Glutamatergic neuron (in vitro differentiated cells): ENCODE data around the gene IGFLR1. TPM values are rescaled to one million over a fixed set of nuclear protein-coding genes. Genes with fewer than 3 reads are reported as not detected.

Experiments
- DNase-seq: peaks from one replicate; pipeline ENCODE4 v3.0.0; 2022
- H3K27ac Mint-ChIP-seq: one replicate; pipeline ENCODE4 v1.8.0; 2020; ENCODE audit warnings: mild to moderate bottlenecking, mixed read lengths, inconsistent platforms; ENCODE audit not compliant: unreplicated experiment
- H3K27me3 Mint-ChIP-seq: one replicate; pipeline ENCODE4 v1.8.0; 2020; ENCODE audit warnings: mild to moderate bottlenecking, moderate library complexity, mixed read lengths, inconsistent platforms; ENCODE audit not compliant: unreplicated experiment
- H3K36me3 Mint-ChIP-seq: one replicate; pipeline ENCODE4 v1.8.0; 2020; ENCODE audit warnings: mild to moderate bottlenecking, mixed read lengths, inconsistent platforms; ENCODE audit not compliant: unreplicated experiment
- H3K4me1 Mint-ChIP-seq: one replicate; pipeline ENCODE4 v1.8.0; 2020; ENCODE audit warnings: mild to moderate bottlenecking, low read depth, mixed read lengths, inconsistent platforms; ENCODE audit not compliant: unreplicated experiment
- H3K4me3 Mint-ChIP-seq: one replicate; pipeline ENCODE4 v1.8.0; 2020; ENCODE audit warnings: mild to moderate bottlenecking, mixed read lengths, inconsistent platforms; ENCODE audit not compliant: unreplicated experiment
- H3K9me3 Mint-ChIP-seq: one replicate; pipeline ENCODE4 v1.8.0; 2020; ENCODE audit warnings: mild to moderate bottlenecking, moderate library complexity, mixed read lengths, inconsistent platforms; ENCODE audit not compliant: unreplicated experiment
- CTCF ChIP-seq: fragments of 200-600 bp; sonication (generic); IDR thresholded peaks from one replicate; pipeline ENCODE4 v1.5.0; 2021; ENCODE audit not compliant: partially characterized antibody, unreplicated experiment
- total RNA-seq: library from RNA; stranded (reverse); fragmentation: NEBNext Ultra II Directional; extraction: Animal tissue kit (Norgen Biotek cat#: 25700); gene quantifications from one replicate; pipeline ENCODE4 v1.2.1, GENCODE V29; 2021; ENCODE audit not compliant: unreplicated experiment

IGFLR1 gene
- total RNA-seq, 1 donor from 2014 or later, result 4.7 TPM

GRCh38 chr19:35729763-35730162 is 12.5 kb downstream of the IGFLR1 start:
- H3K27ac Mint-ChIP-seq, result no peak overlapping the region
- H3K4me3 Mint-ChIP-seq, result no peak overlapping the region
- peaks cover 10% of the 10 kb centered on the region for H3K27me3 Mint-ChIP-seq
- TF ChIP-seq CTCF, result no peak
- H3K4me1 Mint-ChIP-seq, result no peaks in the 10 kb centered on the region
- no peak for DNase-seq
- H3K36me3 Mint-ChIP-seq, result no peaks in the 10 kb centered on the region
- peaks cover 3% of the 10 kb centered on the region for H3K9me3 Mint-ChIP-seq

DNA sequence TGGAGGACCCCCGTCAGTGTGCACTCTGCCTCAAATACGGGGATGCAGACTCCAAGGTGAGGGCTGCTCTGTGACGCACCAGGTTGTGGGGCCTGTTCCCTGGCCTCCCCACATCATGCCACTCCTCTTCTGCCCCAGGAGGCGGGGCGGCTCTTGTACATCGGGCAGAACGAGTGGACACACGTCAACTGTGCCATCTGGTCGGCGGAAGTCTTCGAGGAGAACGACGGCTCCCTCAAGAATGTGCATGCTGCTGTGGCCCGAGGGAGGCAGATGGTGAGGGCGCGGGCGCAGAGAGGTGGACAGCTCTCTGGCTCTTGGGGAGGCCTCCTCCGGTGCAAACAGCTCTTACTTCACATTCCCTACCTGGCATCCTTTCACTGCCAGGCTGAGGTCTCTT is 13.2 kb downstream of the IGFLR1 start:
- peaks cover 4% of the 10 kb centered on the region for H3K9me3 Mint-ChIP-seq
- DNase-seq, result no peak
- H3K4me3 Mint-ChIP-seq, result no peak overlapping the region
- TF ChIP-seq CTCF, result no peak
- peaks cover 5% of the 10 kb centered on the region for H3K27me3 Mint-ChIP-seq
- H3K36me3 Mint-ChIP-seq, result no peaks in the 10 kb centered on the region
- H3K27ac Mint-ChIP-seq, result no peak overlapping the region
- H3K4me1 Mint-ChIP-seq, result no peaks in the 10 kb centered on the region

GRCh38 chr19:35727956-35728706 is 14.1 kb downstream of the IGFLR1 start:
- Mint-ChIP-seq H3K27me3 (peaks cover 4% of the 10 kb centered on the region), H3K4me1 (no peaks in the 10 kb centered on the region), H3K27ac (no peak overlapping the region), H3K36me3 (no peaks in the 10 kb centered on the region), H3K4me3 (no peak overlapping the region), H3K9me3 (peaks cover 7% of the 10 kb centered on the region)
- DNase-seq, result no peak
- no peak for TF ChIP-seq CTCF

DNA sequence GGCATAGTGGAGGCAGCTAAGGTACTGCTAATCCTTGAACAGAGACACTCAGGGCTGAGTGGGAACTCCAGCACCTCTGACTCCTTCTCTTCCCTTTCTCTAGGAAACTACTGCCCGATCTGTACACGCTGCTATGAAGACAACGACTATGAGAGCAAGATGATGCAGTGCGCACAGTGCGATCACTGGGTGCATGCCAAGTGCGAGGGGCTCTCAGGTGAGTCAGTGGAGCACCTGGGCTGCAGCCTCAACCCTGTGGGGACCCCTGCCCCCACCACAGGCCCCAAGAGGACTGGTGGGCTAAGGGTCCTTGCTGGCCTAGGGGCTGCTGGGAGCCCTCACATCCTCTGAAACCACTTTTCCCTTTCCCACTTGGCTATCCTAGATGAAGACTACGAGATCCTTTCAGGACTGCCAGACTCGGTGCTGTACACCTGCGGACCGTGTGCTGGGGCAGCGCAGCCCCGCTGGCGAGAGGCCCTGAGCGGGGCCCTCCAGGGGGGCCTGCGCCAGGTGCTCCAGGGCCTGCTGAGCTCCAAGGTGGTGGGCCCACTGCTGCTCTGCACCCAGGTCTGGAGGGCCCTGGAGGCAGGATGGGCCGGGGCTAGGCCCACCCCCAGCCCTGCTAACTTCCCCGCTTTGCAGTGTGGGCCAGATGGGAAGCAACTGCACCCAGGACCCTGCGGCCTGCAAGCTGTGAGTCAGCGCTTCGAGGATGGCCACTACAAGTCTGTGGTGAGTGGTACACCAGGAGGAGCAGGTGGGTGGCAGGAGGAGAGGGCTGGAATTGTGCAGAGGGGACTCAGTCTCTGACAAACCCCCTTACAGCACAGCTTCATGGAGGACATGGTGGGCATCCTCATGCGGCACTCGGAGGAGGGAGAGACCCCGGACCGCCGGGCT is 14.9 kb downstream of the IGFLR1 start:
- DNase-seq, result no peak
- Mint-ChIP-seq H3K36me3 (no peaks in the 10 kb centered on the region), H3K27ac (no peak overlapping the region), H3K4me3 (no peak overlapping the region), H3K4me1 (no peaks in the 10 kb centered on the region), H3K9me3 (peaks cover 9% of the 10 kb centered on the region), H3K27me3 (peaks cover 4% of the 10 kb centered on the region)
- no peak for TF ChIP-seq CTCF
